ENCODE results near the gene EMP2.
A peak's percentile ranks its signal among the peaks of the same experiment; 100 is the strongest.
"Not testable (repeated sequence)": the region's sequence is repeated elsewhere in the genome, so short reads cannot be mapped to it uniquely, and the experiment has no call there.

EMP2 gene

GRCh38 chr16:10547708-10548107, 32.7 kb downstream of the EMP2 start:
- DNase-seq: no peak

- DNase-seq: no peak
These were observed 37.0 kb downstream of the EMP2 start for GRCh38 chr16:10543231-10543977.

- no peak for DNase-seq
These were observed 39.0 kb downstream of the EMP2 start for GRCh38 chr16:10541366-10541765.

GRCh38 chr16:10539793-10540192, 40.6 kb downstream of the EMP2 start:
- DNase-seq: no peak

- DNase-seq: no peak
These were observed 41.2 kb downstream of the EMP2 start for GRCh38 chr16:10539236-10539635.

GRCh38 chr16:10538583-10538982, 41.8 kb downstream of the EMP2 start:
- no peak for DNase-seq

- DNase-seq: no peak
These were observed 42.5 kb downstream of the EMP2 start for GRCh38 chr16:10537946-10538345.

- DNase-seq: no peak
These were observed 43.5 kb downstream of the EMP2 start for GRCh38 chr16:10536814-10537389.

GRCh38 chr16:10536328-10536727, 44.1 kb downstream of the EMP2 start:
- DNase-seq: not testable (repeated sequence)

GRCh38 chr16:10535461-10535860, 44.9 kb downstream of the EMP2 start:
- DNase-seq: no peak

- no peak for DNase-seq
These were observed 45.6 kb downstream of the EMP2 start for GRCh38 chr16:10534748-10535147.

GRCh38 chr16:10533612-10534011, 46.8 kb downstream of the EMP2 start:
- not testable (repeated sequence) for DNase-seq

- DNase-seq: no peak
These were observed 48.8 kb downstream of the EMP2 start for GRCh38 chr16:10531582-10531981.

GRCh38 chr16:10530685-10531084, 49.7 kb downstream of the EMP2 start:
- no peak for DNase-seq

- no peak for DNase-seq
These were observed 50.3 kb downstream of the EMP2 start for GRCh38 chr16:10529895-10530669.

GRCh38 chr16:10528635-10529034, 51.8 kb downstream of the EMP2 start:
- DNase-seq: no peak

- no peak for DNase-seq
These were observed 53.4 kb downstream of the EMP2 start for GRCh38 chr16:10526962-10527361.

GRCh38 chr16:10525214-10525825, 55.1 kb downstream of the EMP2 start:
- DNase-seq: no peak

GRCh38 chr16:10522966-10523365, 57.4 kb downstream of the EMP2 start:
- no peak for DNase-seq

GRCh38 chr16:10521681-10522274, 58.6 kb downstream of the EMP2 start:
- DNase-seq: peak; percentile 2

GRCh38 chr16:10520869-10521578, 59.4 kb downstream of the EMP2 start:
- DNase-seq: no peak
